ENCODE results near the gene KLHL25.

The KLHL25 gene

GRCh38 chr15:85745525-85746150 is 49.1 kb downstream of the KLHL25 start:
- Histone ChIP-seq H3K4me3 (no peak overlapping the region), H3K9ac (ENCODE audit: insufficient read length) (no peak overlapping the region), H3K9me3 (ENCODE audit: low read depth, low read length) (no peaks in the 10 kb centered on the region), H3K27ac (no peak overlapping the region), H3K36me3 (ENCODE audit: insufficient read depth, low read length) (peaks cover 23% of the 10 kb centered on the region; the same call in 1 of the 2 replicates)
- DNase-seq (ENCODE audit: low read depth, low spot score): no peak
- TF ChIP-seq POLR2AphosphoS5 (IDR thresholded peaks at IDR 0.05; ENCODE audit: borderline replicate concordance, low read depth, low read length): no peak
- no peak for TF ChIP-seq EZH2 (IDR thresholded peaks at IDR 0.05)
- TF ChIP-seq FOXP2 (optimal IDR thresholded peaks at IDR 0.05; ENCODE audit: control extremely low read depth, extremely low read length, insufficient read depth): no peak

- no peak overlapping the region for H3K4me3 ChIP-seq
- H3K27ac ChIP-seq: no peak overlapping the region
- no peak overlapping the region for H3K9ac ChIP-seq (ENCODE audit: insufficient read length)
- no peak for DNase-seq (ENCODE audit: low read depth, low spot score)
- peaks cover 27% of the 10 kb centered on the region; the same call in 1 of the 2 replicates for H3K36me3 ChIP-seq (ENCODE audit: insufficient read depth, low read length)
- TF ChIP-seq FOXP2 (optimal IDR thresholded peaks at IDR 0.05; ENCODE audit: control extremely low read depth, extremely low read length, insufficient read depth): no peak
- no peak for TF ChIP-seq EZH2 (IDR thresholded peaks at IDR 0.05)
- no peak for TF ChIP-seq POLR2AphosphoS5 (IDR thresholded peaks at IDR 0.05; ENCODE audit: borderline replicate concordance, low read depth, low read length)
- H3K9me3 ChIP-seq (ENCODE audit: low read depth, low read length): no peaks in the 10 kb centered on the region
These were observed 49.7 kb downstream of the KLHL25 start for GRCh38 chr15:85745023-85745422.

GRCh38 chr15:85744579-85744978 is 50.1 kb downstream of the KLHL25 start:
- Histone ChIP-seq H3K27ac (no peak overlapping the region), H3K4me3 (no peak overlapping the region), H3K36me3 (ENCODE audit: insufficient read depth, low read length) (peaks cover 27% of the 10 kb centered on the region; the same call in 1 of the 2 replicates), H3K9me3 (ENCODE audit: low read depth, low read length) (no peaks in the 10 kb centered on the region), H3K9ac (ENCODE audit: insufficient read length) (no peak overlapping the region)
- no peak for DNase-seq (ENCODE audit: low read depth, low spot score)
- no peak for TF ChIP-seq FOXP2 (optimal IDR thresholded peaks at IDR 0.05; ENCODE audit: control extremely low read depth, extremely low read length, insufficient read depth)
- TF ChIP-seq POLR2AphosphoS5 (IDR thresholded peaks at IDR 0.05; ENCODE audit: borderline replicate concordance, low read depth, low read length): no peak
- no peak for TF ChIP-seq EZH2 (IDR thresholded peaks at IDR 0.05)

GRCh38 chr15:85743392-85744055 is 51.2 kb downstream of the KLHL25 start:
- Histone ChIP-seq H3K9me3 (ENCODE audit: low read depth, low read length) (no peaks in the 10 kb centered on the region), H3K4me3 (no peak overlapping the region), H3K9ac (ENCODE audit: insufficient read length) (no peak overlapping the region), H3K27ac (no peak overlapping the region), H3K36me3 (ENCODE audit: insufficient read depth, low read length) (peaks cover 27% of the 10 kb centered on the region; the same call in 1 of the 2 replicates)
- no peak for DNase-seq (ENCODE audit: low read depth, low spot score)
- TF ChIP-seq EZH2 (IDR thresholded peaks at IDR 0.05) (no peak), POLR2AphosphoS5 (IDR thresholded peaks at IDR 0.05; ENCODE audit: borderline replicate concordance, low read depth, low read length) (no peak), FOXP2 (optimal IDR thresholded peaks at IDR 0.05; ENCODE audit: control extremely low read depth, extremely low read length, insufficient read depth) (no peak)

GRCh38 chr15:85742186-85742821 is 52.4 kb downstream of the KLHL25 start:
- DNase-seq (ENCODE audit: low read depth, low spot score): no peak
- H3K36me3 ChIP-seq (ENCODE audit: insufficient read depth, low read length): peaks cover 27% of the 10 kb centered on the region; the same call in 1 of the 2 replicates
- no peak for TF ChIP-seq FOXP2 (optimal IDR thresholded peaks at IDR 0.05; ENCODE audit: control extremely low read depth, extremely low read length, insufficient read depth)
- TF ChIP-seq EZH2 (IDR thresholded peaks at IDR 0.05): no peak
- TF ChIP-seq POLR2AphosphoS5 (IDR thresholded peaks at IDR 0.05; ENCODE audit: borderline replicate concordance, low read depth, low read length): no peak
- no peak overlapping the region for H3K27ac ChIP-seq
- no peaks in the 10 kb centered on the region for H3K9me3 ChIP-seq (ENCODE audit: low read depth, low read length)
- H3K9ac ChIP-seq (ENCODE audit: insufficient read length): no peak overlapping the region
- no peak overlapping the region for H3K4me3 ChIP-seq

- Histone ChIP-seq H3K9me3 (ENCODE audit: low read depth, low read length) (no peaks in the 10 kb centered on the region), H3K36me3 (ENCODE audit: insufficient read depth, low read length) (peaks cover 23% of the 10 kb centered on the region; the same call in 1 of the 2 replicates), H3K27ac (no peak overlapping the region), H3K4me3 (no peak overlapping the region), H3K9ac (ENCODE audit: insufficient read length) (no peak overlapping the region)
- DNase-seq (ENCODE audit: low read depth, low spot score): no peak
- TF ChIP-seq POLR2AphosphoS5 (IDR thresholded peaks at IDR 0.05; ENCODE audit: borderline replicate concordance, low read depth, low read length) (no peak), EZH2 (IDR thresholded peaks at IDR 0.05) (no peak), FOXP2 (optimal IDR thresholded peaks at IDR 0.05; ENCODE audit: control extremely low read depth, extremely low read length, insufficient read depth) (no peak)
These were observed 53.1 kb downstream of the KLHL25 start for GRCh38 chr15:85741662-85742061.

GRCh38 chr15:85741021-85741421 is 53.7 kb downstream of the KLHL25 start:
- no peak overlapping the region for H3K27ac ChIP-seq
- no peaks in the 10 kb centered on the region for H3K9me3 ChIP-seq (ENCODE audit: low read depth, low read length)
- TF ChIP-seq EZH2 (IDR thresholded peaks at IDR 0.05) (no peak), FOXP2 (optimal IDR thresholded peaks at IDR 0.05; ENCODE audit: control extremely low read depth, extremely low read length, insufficient read depth) (no peak), POLR2AphosphoS5 (IDR thresholded peaks at IDR 0.05; ENCODE audit: borderline replicate concordance, low read depth, low read length) (no peak)
- H3K9ac ChIP-seq (ENCODE audit: insufficient read length): no peak overlapping the region
- DNase-seq (ENCODE audit: low read depth, low spot score): no peak
- H3K4me3 ChIP-seq: no peak overlapping the region
- peaks cover 23% of the 10 kb centered on the region; the same call in 1 of the 2 replicates for H3K36me3 ChIP-seq (ENCODE audit: insufficient read depth, low read length)

- Histone ChIP-seq H3K9ac (ENCODE audit: insufficient read length) (no peak overlapping the region), H3K27ac (no peak overlapping the region), H3K9me3 (ENCODE audit: low read depth, low read length) (no peaks in the 10 kb centered on the region), H3K36me3 (ENCODE audit: insufficient read depth, low read length) (peaks cover 32% of the 10 kb centered on the region; the same call in 1 of the 2 replicates), H3K4me3 (no peak overlapping the region)
- no peak for TF ChIP-seq POLR2AphosphoS5 (IDR thresholded peaks at IDR 0.05; ENCODE audit: borderline replicate concordance, low read depth, low read length)
- TF ChIP-seq EZH2 (IDR thresholded peaks at IDR 0.05): no peak
- TF ChIP-seq FOXP2 (optimal IDR thresholded peaks at IDR 0.05; ENCODE audit: control extremely low read depth, extremely low read length, insufficient read depth): no peak
- DNase-seq (ENCODE audit: low read depth, low spot score): no peak
These were observed 57.7 kb downstream of the KLHL25 start for GRCh38 chr15:85737061-85737460.
